Gastrocnemius medialis (tissue), 4 donors: Measurements from ENCODE around the gene CALD1.

Experiments used
- POLR2A ChIP-seq, 2 donors: fragments of 450-650 bp; IDR thresholded peaks; one replicate each; pipeline ENCODE4 v1.6.1; 2017; ENCODE audit warnings: antibody characterized with exemption in 2 of 2, mild to moderate bottlenecking in 2 of 2, moderate library complexity in 2 of 2
- TF ChIP-seq, protein P1 (sequence below), 5 experiments: fragments of 450-650 bp in 3 of 5; fragments of 200-600 bp in 2 of 5; sonication (generic) in 2 of 5; IDR thresholded peaks in 4 of 5; conservative IDR thresholded peaks in 1 of 5; 1 replicate in 4 of 5; 2 replicates in 1 of 5; pipeline ENCODE4 v1.5.1; 2016 to 2019; ENCODE audit warnings: antibody characterized with exemption in 5 of 5, mild to moderate bottlenecking in 3 of 5, moderate library complexity in 3 of 5

GRCh38 chr7:134757938-134758337, 21.5 kb upstream of the CALD1 start:
- no peak for TF ChIP-seq POLR2A (IDR thresholded peaks at IDR 0.05)
- TF ChIP-seq, protein P1, sequence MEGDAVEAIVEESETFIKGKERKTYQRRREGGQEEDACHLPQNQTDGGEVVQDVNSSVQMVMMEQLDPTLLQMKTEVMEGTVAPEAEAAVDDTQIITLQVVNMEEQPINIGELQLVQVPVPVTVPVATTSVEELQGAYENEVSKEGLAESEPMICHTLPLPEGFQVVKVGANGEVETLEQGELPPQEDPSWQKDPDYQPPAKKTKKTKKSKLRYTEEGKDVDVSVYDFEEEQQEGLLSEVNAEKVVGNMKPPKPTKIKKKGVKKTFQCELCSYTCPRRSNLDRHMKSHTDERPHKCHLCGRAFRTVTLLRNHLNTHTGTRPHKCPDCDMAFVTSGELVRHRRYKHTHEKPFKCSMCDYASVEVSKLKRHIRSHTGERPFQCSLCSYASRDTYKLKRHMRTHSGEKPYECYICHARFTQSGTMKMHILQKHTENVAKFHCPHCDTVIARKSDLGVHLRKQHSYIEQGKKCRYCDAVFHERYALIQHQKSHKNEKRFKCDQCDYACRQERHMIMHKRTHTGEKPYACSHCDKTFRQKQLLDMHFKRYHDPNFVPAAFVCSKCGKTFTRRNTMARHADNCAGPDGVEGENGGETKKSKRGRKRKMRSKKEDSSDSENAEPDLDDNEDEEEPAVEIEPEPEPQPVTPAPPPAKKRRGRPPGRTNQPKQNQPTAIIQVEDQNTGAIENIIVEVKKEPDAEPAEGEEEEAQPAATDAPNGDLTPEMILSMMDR (IDR thresholded peaks at IDR 0.05 in 4 of 5, conservative IDR thresholded peaks at IDR 0.05 in 1 of 5) = no peak
